HepG2 (cell line): Measurements from ENCODE around the gene KLHL21. TPM values are rescaled to one million over a fixed set of nuclear protein-coding genes. Genes with fewer than 3 reads are reported as not detected.
"Not testable (repeated sequence)": the region's sequence is repeated elsewhere in the genome, so short reads cannot be mapped to it uniquely, and the experiment has no call there.

Source experiments
- ATAC-seq: fragments of 200-7000 bp; cut with Tn5 transposase; 3 replicates; pipeline ENCODE4 v1.9.1; 2020; ENCODE audit warnings: mild to moderate bottlenecking, moderate library complexity
- BruUV-seq: library from RNA; stranded (reverse); fragments of 400-500 nt; replicated peaks from 2 replicates; lab custom pipeline; 2021; lab: Mats Ljungman, UMichigan
- CTCF ChIA-PET: fragments of 300-600 bp; formaldehyde crosslinking; extraction: SDS; loops from one replicate; lab custom pipeline; 2021; ENCODE audit warnings: low total read pairs, inconsistent platforms, low intra/inter-chr PET ratio; lab: Yijun Ruan, JAX
- POLR2A ChIA-PET: fragments of 350-600 bp; sonication (Branson Sonifier 250); formaldehyde crosslinking; loops from one replicate; lab custom pipeline; 2020; ENCODE audit warnings: antibody characterized with exemption, inconsistent platforms; lab: Yijun Ruan, JAX
- DNase-seq: peaks from one replicate; pipeline ENCODE4 v3.0.0-alpha.2; 2015; ENCODE audit warnings: low spot score
- FAIRE-seq: peaks from 3 replicates; lab custom pipeline; 2011; peaks lifted over from hg19 to GRCh38; lab: Jason Lieb, UNC
- H2AFZ ChIP-seq: one replicate; pipeline ENCODE4 v1.6.1; 2011; ENCODE audit warnings: low read length, inconsistent platforms
- H3K27ac ChIP-seq: fragments of 300-600 bp; 3 replicates; pipeline ENCODE4 v1.8.0; 2011; ENCODE audit warnings: mixed run types, mild to moderate bottlenecking, mixed read lengths, low read length, inconsistent platforms; ENCODE audit not compliant: insufficient read depth; ENCODE audit errors: extremely low read length
- H3K27me3 ChIP-seq, 2 experiments: fragments of 200-600 bp in 1 of 2; 2 replicates in 1 of 2; 3 replicates in 1 of 2; pipeline versions ENCODE4 v1.6.0 to v1.8.0; 2011; ENCODE audit warnings: low read length in 2 of 2, mild to moderate bottlenecking in 2 of 2, moderate library complexity in 2 of 2, inconsistent platforms in 1 of 2; ENCODE audit not compliant: insufficient read depth in 2 of 2, control insufficient read depth in 1 of 2
- H3K36me3 ChIP-seq, 2 experiments: fragments of 200-600 bp in 1 of 2; replicated peaks in 1 of 2; 2 replicates in 1 of 2; 3 replicates in 1 of 2; pipeline versions ENCODE4 v1.5.1 to v1.8.0; 2011; ENCODE audit warnings: low read length in 2 of 2, inconsistent platforms in 1 of 2; ENCODE audit not compliant: insufficient read depth in 2 of 2, control insufficient read depth in 1 of 2
- H3K4me1 ChIP-seq: 2 replicates; pipeline ENCODE4 v1.5.1; 2012; ENCODE audit warnings: low read length, inconsistent platforms; ENCODE audit not compliant: insufficient read depth
- H3K4me2 ChIP-seq: 2 replicates; pipeline ENCODE4 v1.6.0; 2011; ENCODE audit warnings: low read depth, low read length, inconsistent platforms
- H3K4me3 ChIP-seq, 3 experiments: fragments of 200-600 bp in 1 of 3; sonication (generic), shearing (Covaris generic) in 1 of 3; replicated peaks in 1 of 3; 2 replicates each; pipeline ENCODE4 v1.5.1; 2011 to 2016; ENCODE audit warnings: low read length in 3 of 3, inconsistent platforms in 2 of 3, low read depth in 2 of 3, mild to moderate bottlenecking in 2 of 3, control low read depth in 1 of 3, mixed read lengths in 1 of 3; ENCODE audit not compliant: insufficient read depth in 1 of 3
- H3K79me2 ChIP-seq: one replicate; pipeline ENCODE4 v1.6.1; 2011; ENCODE audit warnings: low read length, inconsistent platforms; ENCODE audit not compliant: insufficient read depth
- H3K9ac ChIP-seq: 2 replicates; pipeline ENCODE4 v1.6.0; 2011; ENCODE audit warnings: mild to moderate bottlenecking, low read depth, low read length, inconsistent platforms; ENCODE audit not compliant: insufficient read depth
- H3K9me3 ChIP-seq: 2 replicates; pipeline ENCODE4 v1.5.1; 2012; ENCODE audit warnings: mild to moderate bottlenecking, low read length
- H4K20me1 ChIP-seq: 2 replicates; pipeline ENCODE4 v1.6.0; 2011; ENCODE audit warnings: inconsistent platforms, mild to moderate bottlenecking, low read length, moderate library complexity; ENCODE audit not compliant: insufficient read depth
- ZNF121 ChIP-seq: sonication (generic); formaldehyde crosslinking; IDR thresholded peaks from 2 replicates; pipeline ENCODE4 v1.5.0; 2020; ENCODE audit warnings: mild to moderate bottlenecking, missing genetic modification reagents
- WGBS: methylation state at CpG from one replicate; pipeline ENCODE4 v1.1.6; 2017; ENCODE audit warnings: low lambda C conversion rate; 5-methylcytosine and 5-hydroxymethylcytosine counted together
- in situ Hi-C: cut with HindIII; loops from 2 replicates; pipeline ENCODE4 v1.10.0; 2017; ENCODE audit warnings: low pct_unique_long_range_greater_than_20kb; ENCODE audit not compliant: extremely low pct_ligation_motif_present
- intact Hi-C: fragments of 100-400 bp; cut with micrococcal nuclease; formaldehyde crosslinking; loops from one replicate; pipeline ENCODE4 v1.10.0; 2022; ENCODE audit not compliant: unreplicated experiment
- polyA plus RNA-seq, 8 experiments: library from polyadenylated mRNA; depleted of rRNA in 3 of 8; stranded (reverse) in 7 of 8; unstranded in 1 of 8; fragments of >200 nt; fragmentation: Illumina TruSeq in 4 of 8; extraction: Trizol in 4 of 8; gene quantifications; 2 replicates each; pipeline versions ENCODE4 v1.2.1 to v1.2.3, GENCODE V29; 2011 to 2016; ENCODE audit warnings: low read depth in 4 of 8, missing spikeins in 1 of 8, mixed read lengths in 1 of 8; ENCODE audit not compliant: insufficient read depth in 1 of 8
- total RNA-seq, 5 experiments: library from RNA; depleted of rRNA; stranded (reverse); fragments of >200 nt; fragmentation: Illumina TruSeq; extraction: Trizol; gene quantifications; 2 replicates each; pipeline ENCODE4 v1.2.3, GENCODE V29; 2016; ENCODE audit warnings: low read depth in 1 of 5
- TF ChIP-seq, protein P1 (sequence below): sonication (generic); formaldehyde crosslinking; IDR thresholded peaks from 2 replicates; pipeline ENCODE4 v1.8.0; 2022; ENCODE audit warnings: missing genetic modification reagents, mild to moderate bottlenecking, moderate library complexity, borderline replicate concordance

The KLHL21 gene
- total and polyA plus RNA-seq, 2 of the 13 experiments (the other 11 are each of a cell fraction or from before 2014, with no cell fraction given), result 14.8 to 25.0 TPM

DNA sequence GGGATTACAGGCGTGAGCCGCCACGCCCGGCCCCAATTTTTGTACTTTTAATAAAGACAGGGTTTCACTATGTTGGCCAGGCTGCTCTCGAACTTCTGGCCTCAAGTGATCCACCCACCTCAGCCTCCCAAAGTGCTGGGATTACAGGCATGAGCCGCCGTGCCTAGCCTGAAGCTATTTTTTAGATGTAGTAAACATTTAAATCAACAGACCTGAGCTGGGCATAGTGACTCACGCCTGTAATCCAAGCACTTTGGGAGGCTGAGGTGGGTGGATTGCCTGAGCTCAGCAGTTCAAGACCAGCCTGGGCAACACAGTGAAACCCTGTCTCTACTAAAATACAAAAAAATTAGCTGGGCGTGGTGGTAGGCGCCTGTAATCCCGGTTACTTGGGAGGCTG is 43.5 kb downstream of the KLHL21 start:
- H3K79me2 ChIP-seq, H3K4me3 ChIP-seq, intact Hi-C loops, FAIRE-seq, H4K20me1 ChIP-seq, in situ Hi-C loops, H3K4me2 ChIP-seq, H3K36me3 ChIP-seq, H3K27ac ChIP-seq, POLR2A ChIA-PET, CTCF ChIA-PET, H2AFZ ChIP-seq, ATAC-seq, H3K9ac ChIP-seq, DNase-seq, H3K9me3 ChIP-seq, BruUV-seq: not testable (repeated sequence)
- 60% methylated on average over 11 of the region's 11 CpGs for WGBS
- peaks cover 27% of the 10 kb centered on the region for H3K4me1 ChIP-seq
- peaks cover 1 to 19% of the 10 kb centered on the region in 2 experiments; a peak in 3 of 5 replicates for H3K27me3 ChIP-seq

DNA sequence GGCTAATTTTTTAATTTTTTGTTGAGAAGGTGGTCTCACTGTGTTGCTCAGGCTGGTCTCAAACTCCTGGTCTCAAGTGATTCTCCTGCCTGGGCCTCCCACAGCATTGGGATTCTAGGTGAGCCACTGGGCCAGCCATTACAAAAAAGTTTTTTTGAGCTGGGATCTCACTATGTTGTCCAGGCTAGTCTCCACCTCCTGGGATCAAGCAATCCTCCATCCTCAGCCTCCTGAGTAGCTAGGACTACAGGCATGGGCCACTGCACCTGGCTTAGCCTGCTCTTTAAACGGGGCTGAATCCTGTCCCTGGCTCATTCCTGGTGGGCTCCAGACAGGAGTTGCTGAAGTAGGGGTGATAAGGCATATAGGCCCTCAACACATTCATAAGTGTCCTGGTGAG is 45.1 kb downstream of the KLHL21 start:
- CTCF ChIA-PET, result no interaction called here
- ATAC-seq, result no peak
- H4K20me1 ChIP-seq, result peaks cover 5% of the 10 kb centered on the region; the same call in 1 of the 2 replicates
- peaks cover 1 to 4% of the 10 kb centered on the region in 2 experiments; a peak in 2 of 5 replicates for H3K27me3 ChIP-seq
- H3K9ac ChIP-seq, result no peak overlapping the region
- peaks cover 15% of the 10 kb centered on the region for H3K79me2 ChIP-seq
- POLR2A ChIA-PET, result interaction anchor here (1.1 to 2.0 kb wide), 2 partner anchors 20 to 22 kb away, joined by 3 to 6 read pairs; partner anchors contain the start of gene ZBTB48
- no peak overlapping the region for H3K4me2 ChIP-seq
- H3K27ac ChIP-seq, result no peak overlapping the region
- peaks cover 25% of the 10 kb centered on the region for H3K4me1 ChIP-seq
- WGBS, result 17% methylated on average over 1 of the region's 1 CpG
- no TSS peak for BruUV-seq
- H3K4me3 ChIP-seq, result no peak overlapping the region
- TF ChIP-seq ZNF121 (CRISPR knock-in tag), result peak; percentile 68
- TF ChIP-seq, protein P1, sequence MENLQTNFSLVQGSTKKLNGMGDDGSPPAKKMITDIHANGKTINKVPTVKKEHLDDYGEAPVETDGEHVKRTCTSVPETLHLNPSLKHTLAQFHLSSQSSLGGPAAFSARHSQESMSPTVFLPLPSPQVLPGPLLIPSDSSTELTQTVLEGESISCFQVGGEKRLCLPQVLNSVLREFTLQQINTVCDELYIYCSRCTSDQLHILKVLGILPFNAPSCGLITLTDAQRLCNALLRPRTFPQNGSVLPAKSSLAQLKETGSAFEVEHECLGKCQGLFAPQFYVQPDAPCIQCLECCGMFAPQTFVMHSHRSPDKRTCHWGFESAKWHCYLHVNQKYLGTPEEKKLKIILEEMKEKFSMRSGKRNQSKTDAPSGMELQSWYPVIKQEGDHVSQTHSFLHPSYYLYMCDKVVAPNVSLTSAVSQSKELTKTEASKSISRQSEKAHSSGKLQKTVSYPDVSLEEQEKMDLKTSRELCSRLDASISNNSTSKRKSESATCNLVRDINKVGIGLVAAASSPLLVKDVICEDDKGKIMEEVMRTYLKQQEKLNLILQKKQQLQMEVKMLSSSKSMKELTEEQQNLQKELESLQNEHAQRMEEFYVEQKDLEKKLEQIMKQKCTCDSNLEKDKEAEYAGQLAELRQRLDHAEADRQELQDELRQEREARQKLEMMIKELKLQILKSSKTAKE (CRISPR knock-in tag), result no peak
- TF ChIP-seq, all 625 proteins: peak for 1
- Histone ChIP-seq H3K9me3 (no peaks in the 10 kb centered on the region), H3K36me3 (no peaks in the 10 kb centered on the region), H2AFZ (no peak overlapping the region)
- in situ Hi-C loops (no loop called here), intact Hi-C loops (no loop called here)
- DNase-seq, result no peak
- FAIRE-seq, result no peak
